HG03565 (cell line): ENCODE data around the gene HNRNPCL4.
"Not testable (repeated sequence)": the region's sequence is repeated elsewhere in the genome, so short reads cannot be mapped to it uniquely, and the experiment has no call there.

Experiments
- ATAC-seq: cut with Tn5 transposase; IDR thresholded peaks from one replicate; pipeline ENCODE4 v1.9.1; 2021; ENCODE audit warnings: mild to moderate bottlenecking, moderate library complexity; ENCODE audit not compliant: unreplicated experiment

The HNRNPCL4 gene

GRCh38 chr1:13165531-13165930 lies at the start of gene HNRNPCL4:
Gene HNRNPCL4 (minus strand): TSS chr1:13165631. CDS start chr1:13165467, 164 bp downstream.
- ATAC-seq = not testable (repeated sequence)

DNA sequence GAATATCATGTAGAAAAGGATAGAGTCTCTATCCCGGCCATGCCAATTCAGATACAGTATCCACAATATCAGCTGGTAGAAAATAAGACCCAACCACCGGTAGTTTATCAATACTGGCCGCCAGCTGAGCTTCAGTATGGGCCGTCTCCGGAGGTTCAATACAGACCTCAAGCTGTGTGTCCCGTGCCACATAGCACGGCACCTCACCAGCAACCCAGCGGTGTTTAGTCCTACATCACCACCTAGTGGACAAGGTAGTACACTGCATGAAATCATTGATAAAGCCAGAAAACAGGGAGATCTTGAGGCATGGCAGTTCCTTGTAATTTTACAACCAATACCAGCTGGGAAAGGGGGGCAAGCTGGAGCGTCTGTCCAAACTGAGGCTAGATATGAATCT lies 43.3 kb upstream of the HNRNPCL4 start:
- not testable (repeated sequence) for ATAC-seq

GRCh38 chr1:13201309-13201708 lies 35.9 kb upstream of the HNRNPCL4 start, which contains the start of gene PRAMEF13:
Gene PRAMEF13 (minus strand): TSS chr1:13201409. CDS start chr1:13199589, 1,820 bp downstream.
- ATAC-seq = not testable (repeated sequence)

DNA sequence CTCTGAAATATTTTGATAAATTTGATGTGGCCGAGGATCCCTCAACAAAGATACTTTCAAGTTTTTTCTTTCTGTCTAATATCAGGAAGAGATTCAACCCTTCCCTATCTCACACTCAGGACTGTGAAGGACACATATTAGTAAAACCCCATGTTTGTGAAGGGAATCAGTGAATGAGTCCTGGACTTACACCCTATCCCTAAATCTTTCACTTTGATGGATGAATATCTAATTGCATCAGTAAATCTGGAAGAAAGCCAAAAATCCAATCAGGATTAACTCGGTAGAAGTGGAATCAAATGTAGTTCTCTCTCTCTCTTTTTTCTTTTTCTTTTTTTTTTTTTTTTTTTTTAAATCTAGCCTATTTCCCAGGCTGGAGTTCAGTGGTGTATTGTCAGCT lies 6.1 kb upstream of the HNRNPCL4 start, which contains the start of gene PRAMEF9:
Gene PRAMEF9, plus strand, starts transcription at position 301 of the 400 bp plus-strand sequence. CDS start 3,433 bp downstream, outside the sequence.
- ATAC-seq = not testable (repeated sequence)

DNA sequence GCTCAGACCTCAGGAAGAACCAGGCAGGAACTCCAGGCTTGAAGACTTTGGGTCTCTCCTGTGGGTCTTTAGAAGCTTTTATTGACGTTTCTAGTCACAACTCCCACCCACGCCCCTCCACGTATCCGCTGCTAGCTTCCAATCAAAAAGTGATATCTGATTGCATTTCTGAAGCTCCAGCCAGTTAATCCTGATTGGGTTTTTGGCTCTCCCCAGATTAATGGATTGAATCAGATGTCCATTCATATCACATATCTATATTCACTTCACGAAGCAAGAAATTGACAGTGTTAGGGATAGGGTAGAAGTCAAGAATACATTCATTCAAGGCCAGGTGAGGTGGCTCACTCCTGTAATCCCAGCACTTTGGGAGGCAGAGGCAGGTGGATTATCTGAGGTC lies 9.5 kb downstream of the HNRNPCL4 start, which contains the start of gene PRAMEF26:
Gene PRAMEF26, minus strand, starts transcription at position 101 of the 400 bp plus-strand sequence. CDS start 2,914 bp downstream, outside the sequence.
- ATAC-seq = not testable (repeated sequence)

GRCh38 chr1:13116754-13117153 lies 48.7 kb downstream of the HNRNPCL4 start, which contains the start of gene HNRNPCL2:
Gene HNRNPCL2 (minus strand): TSS chr1:13116854. CDS start chr1:13116400, 454 bp downstream.
- ATAC-seq = not testable (repeated sequence)
